Esophagus muscularis mucosa (tissue), 4 donors: ENCODE data around the gene SEMA5B.

ENCODE experiments used
- EP300 ChIP-seq: sonication (generic); formaldehyde crosslinking; IDR thresholded peaks from one replicate; pipeline ENCODE4 v1.6.1; 2017; ENCODE audit warnings: antibody characterized with exemption
- POLR2A ChIP-seq: fragments of 450-650 bp; IDR thresholded peaks from one replicate; pipeline ENCODE4 v1.6.1; 2017; ENCODE audit warnings: antibody characterized with exemption, moderate library complexity, mild to moderate bottlenecking, low read depth
- POLR2AphosphoS5 ChIP-seq, 2 donors: sonication (generic); formaldehyde crosslinking; IDR thresholded peaks; one replicate each; pipeline ENCODE4 v1.6.1; 2017; ENCODE audit warnings: antibody characterized with exemption in 2 of 2
- TF ChIP-seq, protein P1 (sequence below), 3 experiments: fragments of 200-600 bp in 2 of 3; fragments of 450-650 bp in 1 of 3; sonication (generic) in 2 of 3; IDR thresholded peaks; one replicate each; pipeline ENCODE4 v1.5.1; 2017 to 2019; ENCODE audit warnings: antibody characterized with exemption in 3 of 3, mild to moderate bottlenecking in 2 of 3, moderate library complexity in 1 of 3

DNA sequence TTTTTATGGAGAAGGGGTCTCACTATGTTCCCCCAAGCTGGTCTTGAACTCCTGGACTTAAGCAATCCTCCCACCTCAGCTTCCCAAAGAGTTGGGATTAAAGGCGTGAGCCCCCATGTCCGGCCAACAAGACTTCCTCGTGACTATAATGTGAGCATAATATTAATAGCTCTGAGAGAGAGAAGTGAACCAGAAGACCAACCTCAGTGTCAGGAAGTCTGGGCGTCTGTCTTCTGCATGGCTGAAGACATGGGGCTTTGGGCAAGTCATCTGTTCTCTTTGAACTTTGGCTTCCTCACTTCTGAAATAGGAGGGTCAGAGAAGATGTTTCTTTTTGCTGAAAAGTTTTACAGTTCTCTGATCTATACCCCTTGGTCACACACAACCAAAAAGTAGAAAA is 140.6 kb downstream of the SEMA5B start:
- TF ChIP-seq, protein P1, sequence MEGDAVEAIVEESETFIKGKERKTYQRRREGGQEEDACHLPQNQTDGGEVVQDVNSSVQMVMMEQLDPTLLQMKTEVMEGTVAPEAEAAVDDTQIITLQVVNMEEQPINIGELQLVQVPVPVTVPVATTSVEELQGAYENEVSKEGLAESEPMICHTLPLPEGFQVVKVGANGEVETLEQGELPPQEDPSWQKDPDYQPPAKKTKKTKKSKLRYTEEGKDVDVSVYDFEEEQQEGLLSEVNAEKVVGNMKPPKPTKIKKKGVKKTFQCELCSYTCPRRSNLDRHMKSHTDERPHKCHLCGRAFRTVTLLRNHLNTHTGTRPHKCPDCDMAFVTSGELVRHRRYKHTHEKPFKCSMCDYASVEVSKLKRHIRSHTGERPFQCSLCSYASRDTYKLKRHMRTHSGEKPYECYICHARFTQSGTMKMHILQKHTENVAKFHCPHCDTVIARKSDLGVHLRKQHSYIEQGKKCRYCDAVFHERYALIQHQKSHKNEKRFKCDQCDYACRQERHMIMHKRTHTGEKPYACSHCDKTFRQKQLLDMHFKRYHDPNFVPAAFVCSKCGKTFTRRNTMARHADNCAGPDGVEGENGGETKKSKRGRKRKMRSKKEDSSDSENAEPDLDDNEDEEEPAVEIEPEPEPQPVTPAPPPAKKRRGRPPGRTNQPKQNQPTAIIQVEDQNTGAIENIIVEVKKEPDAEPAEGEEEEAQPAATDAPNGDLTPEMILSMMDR (IDR thresholded peaks at IDR 0.05): no peak
- TF ChIP-seq POLR2AphosphoS5 (IDR thresholded peaks at IDR 0.05) (no peak), EP300 (no peak), POLR2A (no peak)
